Activated CD4-positive, CD25-positive, alpha-beta regulatory T cell treated with anti-CD3 and anti-CD28 coated beads, Interleukin-2, amount 50 U/mL, for 72 hours (primary cell): Measurements from ENCODE around the gene NMD3.

Experiments
- DNase-seq: peaks from one replicate; pipeline ENCODE4 v3.0.0; 2021

NMD3 gene

GRCh38 chr3:161289174-161289573 lies 68.1 kb downstream of the NMD3 start:
- DNase-seq = no peak

DNA sequence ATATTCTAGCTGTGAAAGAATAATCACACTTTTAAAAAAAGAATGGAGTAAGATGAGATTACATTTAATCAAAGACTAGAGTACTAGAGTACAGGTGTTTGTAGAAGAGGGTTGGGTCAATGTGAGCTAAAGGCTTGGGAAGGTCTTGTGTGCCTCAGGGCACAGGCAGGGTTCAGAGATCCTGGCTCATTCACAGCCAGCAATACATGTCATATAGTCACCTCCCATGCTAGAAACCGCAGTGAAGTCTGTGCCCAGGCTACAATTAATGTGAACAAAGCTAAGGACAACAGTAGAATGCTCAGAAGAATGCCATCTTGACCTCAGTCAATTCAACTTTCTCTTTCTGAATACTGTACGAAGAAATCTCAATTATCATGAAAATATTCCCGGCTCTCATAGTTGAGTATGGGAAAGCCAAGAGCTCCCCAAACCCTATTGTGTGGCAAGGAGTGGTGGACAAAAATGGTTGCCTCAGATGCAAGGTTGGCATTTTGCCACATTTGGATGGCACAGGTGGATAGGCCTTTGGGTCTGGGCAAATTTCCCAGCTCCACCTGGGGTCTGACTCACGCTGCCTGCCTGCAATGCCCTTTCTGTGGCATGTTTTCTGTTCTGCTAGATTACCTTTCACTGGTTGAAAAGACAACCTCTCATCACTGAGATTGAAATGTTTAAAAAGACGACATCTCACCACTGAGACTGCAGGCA lies 70.2 kb downstream of the NMD3 start:
- no peak for DNase-seq

DNA sequence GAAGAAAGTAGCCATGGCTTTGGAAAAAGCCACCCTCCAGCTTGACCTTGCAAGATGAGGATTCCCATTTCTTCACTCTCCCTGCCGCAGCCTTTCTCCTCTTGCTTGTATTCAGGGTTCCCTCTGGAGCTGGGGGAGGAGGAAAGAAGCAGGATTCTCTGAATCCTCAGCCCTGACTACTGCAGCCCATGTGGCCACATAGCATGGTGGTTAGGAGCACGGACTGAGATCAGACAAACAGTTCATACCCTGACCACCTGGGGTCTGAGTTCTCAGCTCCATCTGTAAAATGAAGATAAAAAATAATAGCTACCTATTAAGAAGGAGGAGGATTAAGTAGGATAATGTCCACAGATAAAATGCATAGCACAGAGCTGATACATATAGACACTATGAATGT lies 72.3 kb downstream of the NMD3 start:
- no peak for DNase-seq

DNA sequence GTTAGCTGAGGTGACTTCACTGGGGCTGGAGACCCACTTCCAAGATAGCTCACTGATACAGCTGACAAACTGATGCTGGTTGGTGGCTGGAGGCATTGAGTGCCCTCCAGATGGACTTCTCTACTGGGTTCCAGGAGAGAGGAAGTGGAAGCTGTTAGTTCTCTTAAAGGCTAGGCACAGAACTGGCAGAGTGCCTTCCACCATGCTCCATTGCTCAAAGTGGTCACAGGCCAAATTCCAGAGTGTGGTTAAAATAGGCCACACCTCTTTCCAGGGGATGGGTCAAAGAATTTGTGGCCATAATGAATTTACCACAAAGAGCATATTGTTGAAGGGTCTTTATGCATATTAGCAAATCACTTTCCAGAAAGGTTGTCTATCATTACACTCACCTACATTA lies 74.2 kb downstream of the NMD3 start:
- no peak for DNase-seq

- DNase-seq = no peak
These were observed 75.7 kb downstream of the NMD3 start for GRCh38 chr3:161296814-161297213.
